ENCODE data around the gene FAM161A. TPM values are rescaled to one million over a fixed set of nuclear protein-coding genes. Genes with fewer than 3 reads are reported as not detected.

Gene FAM161A, protein sequence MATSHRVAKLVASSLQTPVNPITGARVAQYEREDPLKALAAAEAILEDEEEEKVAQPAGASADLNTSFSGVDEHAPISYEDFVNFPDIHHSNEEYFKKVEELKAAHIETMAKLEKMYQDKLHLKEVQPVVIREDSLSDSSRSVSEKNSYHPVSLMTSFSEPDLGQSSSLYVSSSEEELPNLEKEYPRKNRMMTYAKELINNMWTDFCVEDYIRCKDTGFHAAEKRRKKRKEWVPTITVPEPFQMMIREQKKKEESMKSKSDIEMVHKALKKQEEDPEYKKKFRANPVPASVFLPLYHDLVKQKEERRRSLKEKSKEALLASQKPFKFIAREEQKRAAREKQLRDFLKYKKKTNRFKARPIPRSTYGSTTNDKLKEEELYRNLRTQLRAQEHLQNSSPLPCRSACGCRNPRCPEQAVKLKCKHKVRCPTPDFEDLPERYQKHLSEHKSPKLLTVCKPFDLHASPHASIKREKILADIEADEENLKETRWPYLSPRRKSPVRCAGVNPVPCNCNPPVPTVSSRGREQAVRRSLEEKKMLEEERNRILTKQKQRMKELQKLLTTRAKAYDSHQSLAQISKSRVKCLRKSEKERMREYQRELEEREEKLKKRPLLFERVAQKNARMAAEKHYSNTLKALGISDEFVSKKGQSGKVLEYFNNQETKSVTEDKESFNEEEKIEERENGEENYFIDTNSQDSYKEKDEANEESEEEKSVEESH
- total RNA-seq: 1 to 10 TPM; 1.8 to 4.3 (median 4.0) TPM
- total RNA-seq (2013): 2.3 TPM
- 0.57 to 11.4 (median 3.9) reads per million in 29 experiments for total RNA-seq

DNA sequence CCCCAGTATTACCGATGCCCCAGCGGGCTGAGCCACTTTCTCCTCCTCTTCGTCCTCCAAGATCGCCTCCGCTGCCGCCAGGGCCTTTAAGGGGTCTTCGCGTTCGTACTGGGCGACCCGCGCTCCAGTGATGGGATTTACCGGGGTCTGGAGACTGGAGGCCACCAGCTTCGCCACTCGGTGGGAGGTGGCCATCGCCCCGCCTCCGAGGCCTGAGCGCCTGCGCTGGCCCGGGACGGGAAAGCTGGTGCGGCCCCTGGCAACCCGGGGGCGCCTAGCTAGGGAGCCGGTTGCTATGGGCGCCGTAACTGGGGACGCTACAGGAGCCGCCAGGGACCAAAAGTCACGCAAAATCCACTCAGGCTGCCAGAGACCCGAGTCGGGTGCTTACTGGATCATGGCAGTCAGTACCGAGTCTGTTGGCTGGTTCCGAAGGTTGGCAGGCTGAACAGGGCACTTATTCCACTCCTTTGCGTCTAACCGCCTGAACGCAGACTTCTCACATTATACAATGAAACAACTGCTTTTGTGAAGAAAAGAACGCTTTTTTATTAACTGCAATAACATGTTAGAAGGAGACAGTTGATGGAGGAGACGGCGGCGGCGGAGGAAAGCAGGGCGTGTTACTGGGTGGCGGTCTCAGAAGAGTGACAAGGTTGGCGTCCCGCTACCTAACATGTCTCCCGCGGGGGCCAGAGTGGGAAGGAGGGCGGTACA, at the start of gene FAM161A:
TSS of gene FAM161A (minus strand) at position 214 of the 717 bp plus-strand sequence. CDS start at position 195, 19 bp downstream.
- peak within 1 kb of the TSS; percentile 80 to 99 for H3K4me3 ChIP-seq (ENCODE audit: control insufficient read depth in 1 of 2, extremely low read depth in 1 of 2, low read length in 1 of 2)
- peak within 1 kb of the TSS; percentile 94 to 99 (median 95) for H3K4me3 Mint-ChIP-seq
- CTCF ChIA-PET: no interaction called here

GRCh38 chr2:61900281-61900680, 46.4 kb upstream of the FAM161A start:
- no peaks in the 10 kb centered on the region for H3K9me3 ChIP-seq
- CTCF ChIA-PET: no interaction called here
- H3K9me3 Mint-ChIP-seq: no peaks in the 10 kb centered on the region
- H3K4me3 Mint-ChIP-seq: no peak overlapping the region
- no peaks in the 10 kb centered on the region for H3K36me3 Mint-ChIP-seq
- POLR2A ChIA-PET: no interaction called here
- H3K36me3 ChIP-seq (ENCODE audit: control insufficient read depth in 2 of 2, extremely low read depth in 1 of 2, insufficient read depth in 1 of 2, low read length in 1 of 2): no peaks in the 10 kb centered on the region
- no peaks in the 10 kb centered on the region for H3K27me3 ChIP-seq (replicated peaks in 1 of 2; ENCODE audit: control insufficient read depth in 2 of 2, extremely low read depth in 1 of 2, insufficient read depth in 2 of 2, low read length in 1 of 2)
- 83% methylated on average over 1 of the region's 1 CpG for WGBS (ENCODE audit: insufficient coverage)
- H3K4me3 ChIP-seq (ENCODE audit: control insufficient read depth in 1 of 2, extremely low read depth in 1 of 2, low read length in 1 of 2): no peak overlapping the region
- peaks cover 0 to 3% of the 10 kb centered on the region in 2 experiments for H3K4me1 ChIP-seq (ENCODE audit: control insufficient read depth in 1 of 2, extremely low read depth in 1 of 2, insufficient read depth in 2 of 2, low read length in 2 of 2)
- peaks cover 4 to 6% (median 6%) of the 10 kb centered on the region in 3 donors for H3K4me1 Mint-ChIP-seq
- H3K27ac ChIP-seq (ENCODE audit: low read length): no peak overlapping the region
- H3K27me3 Mint-ChIP-seq: no peaks in the 10 kb centered on the region
- no peak overlapping the region for H3K27ac Mint-ChIP-seq
- ATAC-seq (replicated peaks in 1 of 4) (no peak), DNase-seq (no peak)

More for the DNA sequence above, at the start of gene FAM161A:
- ATAC-seq (replicated peaks in 1 of 4) (peak; percentile 56 to 65 (median 64)), DNase-seq (peak; percentile 39 to 82 (median 62))
- no peaks in the 10 kb centered on the region for H3K36me3 Mint-ChIP-seq
- H3K27me3 Mint-ChIP-seq: no peaks in the 10 kb centered on the region
- peak within 1 kb of the TSS; percentile 93 for H3K27ac Mint-ChIP-seq
- POLR2A ChIA-PET: interaction anchor here in 1 of 2 donors (0.6 kb wide), 1 partner anchor 316 kb away, joined by 3 read pairs; the partner anchor contains the start of gene XPO1
- Histone ChIP-seq H3K4me1 (ENCODE audit: control insufficient read depth in 1 of 2, extremely low read depth in 1 of 2, insufficient read depth in 2 of 2, low read length in 2 of 2) (peaks cover 7 to 19% of the 10 kb centered on the region in 2 experiments), H3K36me3 (ENCODE audit: control insufficient read depth in 2 of 2, extremely low read depth in 1 of 2, insufficient read depth in 1 of 2, low read length in 1 of 2) (no peaks in the 10 kb centered on the region), H3K27me3 (replicated peaks in 1 of 2; ENCODE audit: control insufficient read depth in 2 of 2, extremely low read depth in 1 of 2, insufficient read depth in 2 of 2, low read length in 1 of 2) (no peaks in the 10 kb centered on the region), H3K9me3 (no peaks in the 10 kb centered on the region), H3K27ac (ENCODE audit: low read length) (peak within 1 kb of the TSS; percentile 57)
- peaks cover 19 to 20% (median 19%) of the 10 kb centered on the region in 3 donors for H3K4me1 Mint-ChIP-seq
- no peaks in the 10 kb centered on the region for H3K9me3 Mint-ChIP-seq
- 0% methylated on average over 28 of the region's 50 CpGs for WGBS (ENCODE audit: insufficient coverage)

DNA sequence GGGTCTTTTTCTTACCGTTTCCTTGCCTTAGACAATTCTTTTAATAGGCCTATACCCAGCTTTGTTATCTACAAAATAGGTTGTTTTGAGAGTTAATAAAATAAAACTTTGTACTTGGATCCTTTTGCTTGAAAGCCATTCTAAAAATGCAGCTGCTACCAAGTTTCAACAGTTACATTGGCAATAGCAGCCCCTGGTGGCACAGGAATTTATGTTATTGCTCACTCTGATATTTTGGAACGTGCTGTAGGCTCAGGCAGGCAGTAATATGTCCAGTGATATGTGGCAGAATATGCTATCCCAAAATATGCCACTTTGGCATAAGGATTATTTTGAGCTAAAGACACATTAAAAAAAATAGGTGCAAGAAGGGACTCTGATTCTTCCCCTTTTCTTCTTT, 45.0 kb upstream of the FAM161A start:
- DNase-seq: peak in 7 of 35 experiments; percentile 6 to 37 (median 12)
- Mint-ChIP-seq H3K36me3 (no peaks in the 10 kb centered on the region), H3K9me3 (no peaks in the 10 kb centered on the region), H3K4me3 (no peak overlapping the region), H3K27ac (no peak overlapping the region), H3K4me1 (no peaks in the 10 kb centered on the region), H3K27me3 (no peaks in the 10 kb centered on the region)
- WGBS (ENCODE audit: insufficient coverage): no CpG with 5 or more reads among the region's 2 CpGs
- CTCF ChIA-PET: interaction anchor here in 1 of 2 donors (0.6 kb wide), 1 partner anchor 33 kb away, joined by 3 read pairs; no protein-coding TSS in a partner anchor
- H3K36me3 ChIP-seq (ENCODE audit: control insufficient read depth in 2 of 2, extremely low read depth in 1 of 2, insufficient read depth in 1 of 2, low read length in 1 of 2): no peaks in the 10 kb centered on the region
- H3K9me3 ChIP-seq: no peaks in the 10 kb centered on the region
- H3K4me3 ChIP-seq (ENCODE audit: control insufficient read depth in 1 of 2, extremely low read depth in 1 of 2, low read length in 1 of 2): no peak overlapping the region
- H3K27me3 ChIP-seq (replicated peaks in 1 of 2; ENCODE audit: control insufficient read depth in 2 of 2, extremely low read depth in 1 of 2, insufficient read depth in 2 of 2, low read length in 1 of 2): no peaks in the 10 kb centered on the region
- peak in 1 of 4 experiments; percentile 45 for ATAC-seq (replicated peaks in 1 of 4)
- H3K27ac ChIP-seq (ENCODE audit: low read length): no peak overlapping the region
- no peaks in the 10 kb centered on the region for H3K4me1 ChIP-seq (ENCODE audit: control insufficient read depth in 1 of 2, extremely low read depth in 1 of 2, insufficient read depth in 2 of 2, low read length in 2 of 2)
- POLR2A ChIA-PET: no interaction called here

DNA sequence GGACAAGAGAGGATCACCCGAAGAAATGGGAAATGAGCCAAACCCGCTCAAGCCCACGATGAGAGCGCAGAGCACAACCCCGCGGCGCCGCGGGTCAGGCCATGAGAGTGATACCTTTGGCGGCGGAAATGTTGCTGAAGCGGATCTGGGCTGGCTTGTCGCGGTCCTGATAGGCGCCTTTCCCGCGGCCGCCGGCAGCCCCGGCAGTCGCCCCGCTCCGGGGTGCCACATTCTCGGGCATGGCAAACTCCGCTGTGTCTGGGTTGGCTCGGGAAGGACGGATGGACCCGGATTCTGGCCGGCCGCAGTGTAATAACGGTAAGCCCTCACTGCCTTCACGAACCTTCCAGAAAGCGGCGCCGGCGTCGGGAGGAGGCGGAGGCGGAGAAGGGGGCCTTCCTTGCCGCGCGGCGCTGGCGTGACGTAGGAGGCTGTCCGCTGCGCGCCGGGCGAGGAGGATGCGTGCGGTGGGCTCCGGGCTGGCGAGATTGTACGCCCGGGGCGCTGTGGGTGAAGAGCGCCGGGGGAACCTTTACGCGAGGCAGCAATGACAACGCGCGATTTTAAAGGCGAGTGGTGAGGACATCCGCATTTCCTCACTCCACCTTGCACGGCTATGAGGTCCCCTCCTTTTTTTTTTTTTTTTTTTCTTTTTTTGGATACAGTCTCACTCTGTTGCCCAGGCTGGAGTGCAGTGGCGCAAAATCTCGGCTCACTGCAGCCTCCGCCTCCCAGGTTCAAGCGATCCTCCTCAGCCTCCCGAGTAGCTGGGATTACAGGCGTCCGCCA, 34.6 kb upstream of the FAM161A start, which contains the start of gene CCT4:
TSS of gene CCT4 (minus strand) at position 390 of the 789 bp plus-strand sequence. CDS start at position 241, 149 bp downstream.
- CTCF ChIA-PET: interaction anchor here (0.7 kb wide), 2 partner anchors 26 to 33 kb away, joined by 3 to 4 read pairs; no protein-coding TSS in a partner anchor
- H3K4me3 ChIP-seq (ENCODE audit: control insufficient read depth in 1 of 2, extremely low read depth in 1 of 2, low read length in 1 of 2): peak within 1 kb of the TSS; percentile 80 to 98
- POLR2A ChIA-PET: no interaction called here
- Mint-ChIP-seq H3K27ac (peak within 1 kb of the TSS; percentile 97 to 99), H3K36me3 (peaks cover 8% of the 10 kb centered on the region), H3K27me3 (no peaks in the 10 kb centered on the region), H3K4me3 (peak within 1 kb of the TSS; percentile 95 to 98 (median 98)), H3K9me3 (no peaks in the 10 kb centered on the region), H3K4me1 (peaks cover 24 to 31% (median 29%) of the 10 kb centered on the region in 3 donors)
- no peaks in the 10 kb centered on the region for H3K27me3 ChIP-seq (replicated peaks in 1 of 2; ENCODE audit: control insufficient read depth in 2 of 2, extremely low read depth in 1 of 2, insufficient read depth in 2 of 2, low read length in 1 of 2)
- DNase-seq (peak; percentile 70 to 95 (median 86)), ATAC-seq (replicated peaks in 1 of 4) (peak; percentile 85 to 90 (median 85))
- WGBS (ENCODE audit: insufficient coverage): under 1% methylated on average over 67 of the region's 74 CpGs
- H3K27ac ChIP-seq (ENCODE audit: low read length): peak within 1 kb of the TSS; percentile 94
- peaks cover 0 to 27% of the 10 kb centered on the region in 2 donors for H3K36me3 ChIP-seq (ENCODE audit: control insufficient read depth in 2 of 2, extremely low read depth in 1 of 2, insufficient read depth in 1 of 2, low read length in 1 of 2)
- H3K4me1 ChIP-seq (ENCODE audit: control insufficient read depth in 1 of 2, extremely low read depth in 1 of 2, insufficient read depth in 2 of 2, low read length in 2 of 2): peaks cover 8 to 31% of the 10 kb centered on the region in 2 experiments
- no peaks in the 10 kb centered on the region for H3K9me3 ChIP-seq

DNA sequence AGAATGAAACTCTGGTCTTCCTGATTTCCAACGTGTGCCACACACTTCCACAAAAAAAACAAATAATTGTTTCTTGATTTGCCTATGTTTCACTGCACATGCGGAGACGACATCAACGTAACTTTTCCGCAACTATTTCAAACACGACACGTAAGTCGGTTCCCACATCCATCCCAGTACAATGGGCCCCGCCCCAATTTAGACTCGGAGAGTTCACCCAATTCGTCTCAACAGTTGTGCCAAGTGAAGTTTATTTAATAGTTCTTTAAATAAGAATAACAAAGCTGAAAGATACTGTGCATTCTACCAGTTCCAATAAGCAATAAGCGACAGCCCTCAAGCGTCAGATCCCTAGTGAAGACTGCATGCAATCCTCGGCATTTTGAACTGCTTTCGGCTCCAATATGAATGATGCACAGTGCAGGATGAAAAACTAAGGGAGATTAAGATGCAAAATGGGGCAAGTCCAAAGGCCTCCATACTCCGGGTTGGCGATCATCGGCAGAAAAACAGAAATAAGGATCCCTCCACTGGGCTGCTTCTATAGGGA, 33.9 kb upstream of the FAM161A start:
- H3K27me3 ChIP-seq (replicated peaks in 1 of 2; ENCODE audit: control insufficient read depth in 2 of 2, extremely low read depth in 1 of 2, insufficient read depth in 2 of 2, low read length in 1 of 2): no peaks in the 10 kb centered on the region
- H3K36me3 ChIP-seq (ENCODE audit: control insufficient read depth in 2 of 2, extremely low read depth in 1 of 2, insufficient read depth in 1 of 2, low read length in 1 of 2): peaks cover 1 to 32% of the 10 kb centered on the region in 2 donors
- WGBS (ENCODE audit: insufficient coverage): 0% methylated on average over 8 of the region's 18 CpGs
- ChIA-PET CTCF (no interaction called here), POLR2A (interaction anchor here in 1 of 2 donors (0.5 kb wide), 1 partner anchor 823 kb away, joined by 3 read pairs; no protein-coding TSS in a partner anchor)
- H3K4me3 ChIP-seq (ENCODE audit: control insufficient read depth in 1 of 2, extremely low read depth in 1 of 2, low read length in 1 of 2): peak overlapping the region; percentile 80 to 98
- peak in 3 of 35 experiments; percentile 6 to 8 (median 7) for DNase-seq
- peak overlapping the region; percentile 97 to 99 for H3K27ac Mint-ChIP-seq
- peak in 3 of 4 experiments; percentile 3 to 25 (median 9) for ATAC-seq (replicated peaks in 1 of 4)
- H3K9me3 Mint-ChIP-seq: no peaks in the 10 kb centered on the region
- H3K4me1 Mint-ChIP-seq: peaks cover 24 to 31% (median 29%) of the 10 kb centered on the region in 3 donors
- H3K4me3 Mint-ChIP-seq: peak overlapping the region; percentile 95 to 98 (median 98)
- peaks cover 8% of the 10 kb centered on the region for H3K36me3 Mint-ChIP-seq
- no peaks in the 10 kb centered on the region for H3K9me3 ChIP-seq
- peaks cover 8 to 31% of the 10 kb centered on the region in 2 experiments for H3K4me1 ChIP-seq (ENCODE audit: control insufficient read depth in 1 of 2, extremely low read depth in 1 of 2, insufficient read depth in 2 of 2, low read length in 2 of 2)
- peak overlapping the region; percentile 94 for H3K27ac ChIP-seq (ENCODE audit: low read length)
- no peaks in the 10 kb centered on the region for H3K27me3 Mint-ChIP-seq
